ENCODE measurements around the gene ZFR2. TPM values are rescaled to one million over a fixed set of nuclear protein-coding genes. Genes with fewer than 3 reads are reported as not detected.

Gene ZFR2
- total and polyA plus RNA-seq, 2 experiments from 2014 or later = not detected

GRCh38 chr19:3780786-3781304 is 88.0 kb downstream of the ZFR2 start:
- H3K4me1 ChIP-seq (ENCODE audit: insufficient read depth) = no peaks in the 10 kb centered on the region
- no peaks in the 10 kb centered on the region for H3K9me2 ChIP-seq (ENCODE audit: insufficient read depth)
- H3F3A ChIP-seq (ENCODE audit: insufficient read depth) = no peaks in the 10 kb centered on the region
- H4K20me1 ChIP-seq (ENCODE audit: insufficient read depth) = no peaks in the 10 kb centered on the region
- in situ Hi-C loops (cut with MboI) = no loop called here
- H3K9ac ChIP-seq = no peak overlapping the region
- no peaks in the 10 kb centered on the region for H3K9me3 ChIP-seq (ENCODE audit: low read depth)
- DNase-seq = no peak
- no peak overlapping the region for H3K27ac ChIP-seq
- no peak overlapping the region for H2AFZ ChIP-seq
- WGBS, 2 experiments (ENCODE audit: low coverage in 1 of 2, low lambda C conversion rate in 2 of 2, missing lambda C conversion rate in 2 of 2) = 78 to 79% methylated on average over 9 of the region's 9 CpGs
- peaks cover 12% of the 10 kb centered on the region for H3K27me3 ChIP-seq (replicated peaks; ENCODE audit: insufficient read depth)
- TF ChIP-seq EZH2phosphoT487 (IDR thresholded peaks at IDR 0.05; ENCODE audit: insufficient read depth, low read depth) = no peak
- no peak for TF ChIP-seq EZH2 (IDR thresholded peaks at IDR 0.05; ENCODE audit: insufficient read depth, poor library complexity, severe bottlenecking)
- H3K4me3 ChIP-seq = no peak overlapping the region
- no peaks in the 10 kb centered on the region for H3K36me3 ChIP-seq (ENCODE audit: low read depth)
- H3K4me2 ChIP-seq (ENCODE audit: unreplicated experiment) = no peak overlapping the region
- no peaks in the 10 kb centered on the region for H3K79me2 ChIP-seq (ENCODE audit: insufficient read depth)

- Histone ChIP-seq H3K9me2 (ENCODE audit: insufficient read depth) (no peaks in the 10 kb centered on the region), H3K4me2 (ENCODE audit: unreplicated experiment) (no peak overlapping the region), H3K27me3 (replicated peaks; ENCODE audit: insufficient read depth) (no peaks in the 10 kb centered on the region), H3K27ac (no peak overlapping the region), H3K79me2 (ENCODE audit: insufficient read depth) (no peaks in the 10 kb centered on the region), H4K20me1 (ENCODE audit: insufficient read depth) (no peaks in the 10 kb centered on the region), H3K9me3 (ENCODE audit: low read depth) (no peaks in the 10 kb centered on the region), H3K4me1 (ENCODE audit: insufficient read depth) (no peaks in the 10 kb centered on the region), H3K4me3 (no peak overlapping the region), H3F3A (ENCODE audit: insufficient read depth) (no peaks in the 10 kb centered on the region), H3K9ac (no peak overlapping the region), H3K36me3 (ENCODE audit: low read depth) (no peaks in the 10 kb centered on the region), H2AFZ (no peak overlapping the region)
- TF ChIP-seq EZH2 (IDR thresholded peaks at IDR 0.05; ENCODE audit: insufficient read depth, poor library complexity, severe bottlenecking) = no peak
- no peak for TF ChIP-seq EZH2phosphoT487 (IDR thresholded peaks at IDR 0.05; ENCODE audit: insufficient read depth, low read depth)
- in situ Hi-C loops (cut with MboI) = no loop called here
- 66 to 71% methylated on average over 26 to 44 of the region's 44 CpGs for WGBS, 2 experiments (ENCODE audit: low coverage in 1 of 2, low lambda C conversion rate in 2 of 2, missing lambda C conversion rate in 2 of 2)
- no peak for DNase-seq
Measured at GRCh38 chr19:3778899-3779723, 89.7 kb downstream of the ZFR2 start.

GRCh38 chr19:3778104-3778867 is 90.6 kb downstream of the ZFR2 start:
- Histone ChIP-seq H2AFZ (no peak overlapping the region), H3F3A (ENCODE audit: insufficient read depth) (no peaks in the 10 kb centered on the region), H4K20me1 (ENCODE audit: insufficient read depth) (no peaks in the 10 kb centered on the region), H3K4me3 (no peak overlapping the region), H3K36me3 (ENCODE audit: low read depth) (no peaks in the 10 kb centered on the region), H3K9me2 (ENCODE audit: insufficient read depth) (no peaks in the 10 kb centered on the region), H3K4me1 (ENCODE audit: insufficient read depth) (no peaks in the 10 kb centered on the region), H3K4me2 (ENCODE audit: unreplicated experiment) (no peak overlapping the region), H3K79me2 (ENCODE audit: insufficient read depth) (no peaks in the 10 kb centered on the region), H3K27me3 (replicated peaks; ENCODE audit: insufficient read depth) (no peaks in the 10 kb centered on the region), H3K9me3 (ENCODE audit: low read depth) (no peaks in the 10 kb centered on the region), H3K9ac (no peak overlapping the region), H3K27ac (no peak overlapping the region)
- no peak for DNase-seq
- TF ChIP-seq EZH2phosphoT487 (IDR thresholded peaks at IDR 0.05; ENCODE audit: insufficient read depth, low read depth) (no peak), EZH2 (IDR thresholded peaks at IDR 0.05; ENCODE audit: insufficient read depth, poor library complexity, severe bottlenecking) (no peak)
- WGBS, 2 experiments (ENCODE audit: low coverage in 1 of 2, low lambda C conversion rate in 2 of 2, missing lambda C conversion rate in 2 of 2) = 73 to 75% methylated on average over 23 to 37 of the region's 37 CpGs
- in situ Hi-C loops (cut with MboI) = no loop called here

- Histone ChIP-seq H2AFZ (no peak overlapping the region), H4K20me1 (ENCODE audit: insufficient read depth) (no peaks in the 10 kb centered on the region), H3K27me3 (replicated peaks; ENCODE audit: insufficient read depth) (no peaks in the 10 kb centered on the region), H3F3A (ENCODE audit: insufficient read depth) (no peaks in the 10 kb centered on the region), H3K4me1 (ENCODE audit: insufficient read depth) (no peaks in the 10 kb centered on the region), H3K36me3 (ENCODE audit: low read depth) (no peaks in the 10 kb centered on the region), H3K4me3 (no peak overlapping the region), H3K9me3 (ENCODE audit: low read depth) (no peaks in the 10 kb centered on the region), H3K79me2 (ENCODE audit: insufficient read depth) (no peaks in the 10 kb centered on the region), H3K27ac (no peak overlapping the region), H3K9me2 (ENCODE audit: insufficient read depth) (no peaks in the 10 kb centered on the region), H3K9ac (no peak overlapping the region), H3K4me2 (ENCODE audit: unreplicated experiment) (no peak overlapping the region)
- TF ChIP-seq EZH2phosphoT487 (IDR thresholded peaks at IDR 0.05; ENCODE audit: insufficient read depth, low read depth) = no peak
- TF ChIP-seq EZH2 (IDR thresholded peaks at IDR 0.05; ENCODE audit: insufficient read depth, poor library complexity, severe bottlenecking) = no peak
- in situ Hi-C loops (cut with MboI) = no loop called here
- no peak for DNase-seq
- 43 to 46% methylated on average over 1 of the region's 1 CpG for WGBS, 2 experiments (ENCODE audit: low coverage in 1 of 2, low lambda C conversion rate in 2 of 2, missing lambda C conversion rate in 2 of 2)
Measured at GRCh38 chr19:3776479-3777040, 92.3 kb downstream of the ZFR2 start.

Measured in GM23248 (cell line).